Epithelial cell of proximal tubule (primary cell): Measurements from ENCODE around the gene LHX5. TPM values are rescaled to one million over a fixed set of nuclear protein-coding genes. Genes with fewer than 3 reads are reported as not detected.

Experiments
- DNase-seq: peaks from one replicate; pipeline ENCODE4 v3.0.0-alpha.2; 2011; ENCODE audit warnings: low read depth
- H3K4me3 ChIP-seq: 2 replicates; pipeline ENCODE4 v1.5.1; 2011; ENCODE audit warnings: low read depth, mild to moderate bottlenecking, low read length
- CTCF ChIP-seq: conservative IDR thresholded peaks from 2 replicates; pipeline ENCODE4 v1.5.1; 2012; ENCODE audit warnings: low read depth, mild to moderate bottlenecking, low read length
- total RNA-seq: library from RNA; depleted of rRNA; stranded (reverse); fragments of >200 nt; gene quantifications from 2 replicates; pipeline ENCODE4 v1.2.3, GENCODE V29; 2015

The LHX5 gene
- total RNA-seq, 1 donor from 2014 or later: 0.06 TPM

- no peak for DNase-seq
- TF ChIP-seq CTCF: no peak
- no peak overlapping the region for H3K4me3 ChIP-seq
Measured at GRCh38 chr12:113488322-113488721, 16.7 kb upstream of the LHX5 start.

GRCh38 chr12:113486722-113487121 is 15.1 kb upstream of the LHX5 start:
- no peak overlapping the region for H3K4me3 ChIP-seq
- DNase-seq: no peak
- no peak for TF ChIP-seq CTCF

- no peak for DNase-seq
- no peak for TF ChIP-seq CTCF
- H3K4me3 ChIP-seq: no peak overlapping the region
Measured at GRCh38 chr12:113485330-113485729, 13.7 kb upstream of the LHX5 start.

- TF ChIP-seq CTCF: no peak
- no peak for DNase-seq
- no peak overlapping the region for H3K4me3 ChIP-seq
Measured at GRCh38 chr12:113482334-113482733, 10.7 kb upstream of the LHX5 start.

DNA sequence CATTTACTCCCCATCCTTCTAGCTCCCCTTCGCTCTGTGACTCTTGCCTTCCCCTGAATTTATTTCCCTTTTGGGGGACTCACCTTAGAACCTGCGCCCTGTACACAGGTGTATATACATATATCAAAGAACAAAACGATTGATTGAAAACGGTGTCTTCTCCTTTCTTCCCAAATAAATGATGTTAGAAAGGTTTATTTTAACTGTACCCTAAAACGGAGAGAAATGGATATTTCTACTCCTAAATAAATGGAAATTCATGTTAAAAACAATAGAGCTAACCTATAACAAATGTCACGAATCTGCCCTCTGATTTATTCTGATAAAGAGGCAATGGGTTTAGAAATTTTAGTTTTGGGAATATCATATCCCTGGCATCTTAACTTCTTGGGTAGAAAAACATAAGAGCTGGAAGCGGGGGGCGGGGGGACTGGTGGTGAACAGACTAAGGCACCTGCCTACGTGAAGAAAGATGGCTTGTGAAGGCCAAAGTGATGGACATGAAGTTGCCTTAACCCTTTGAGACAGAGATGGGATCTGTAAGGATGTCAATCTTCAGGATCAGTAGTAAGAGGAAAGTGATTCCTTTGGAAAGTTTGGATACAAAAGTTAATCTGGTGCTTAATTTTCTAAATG is 8.8 kb upstream of the LHX5 start:
- no peak for TF ChIP-seq CTCF
- no peak overlapping the region for H3K4me3 ChIP-seq
- DNase-seq: no peak

- H3K4me3 ChIP-seq: no peak overlapping the region
- TF ChIP-seq CTCF: no peak
- DNase-seq: no peak
Measured at GRCh38 chr12:113479590-113480335, 8.1 kb upstream of the LHX5 start.

DNA sequence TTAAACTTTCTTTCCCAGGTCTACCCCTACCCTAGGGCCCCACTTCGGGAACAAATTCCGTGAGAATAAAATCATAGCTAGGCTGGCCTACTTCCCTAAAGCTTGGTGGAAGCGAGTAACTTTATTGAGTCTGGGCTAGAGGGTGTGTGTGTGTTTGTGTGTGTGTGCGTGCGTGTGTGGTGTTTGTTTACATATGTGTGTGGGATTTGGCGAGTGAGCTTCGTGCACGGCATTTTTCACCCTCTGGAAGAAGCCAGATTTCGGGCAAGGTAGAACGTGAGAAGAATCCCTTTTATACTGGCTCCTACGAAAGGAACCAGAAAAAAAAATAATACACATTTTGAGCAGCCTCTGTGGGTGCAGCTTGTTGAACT is 7.5 kb upstream of the LHX5 start:
- TF ChIP-seq CTCF: no peak
- H3K4me3 ChIP-seq: no peak overlapping the region
- no peak for DNase-seq
